AG09309 (cell line): Measurements from ENCODE around the gene DHRSX.

ENCODE experiments used
- DNase-seq: peaks from one replicate; pipeline ENCODE4 v3.0.0-alpha.2; 2010; ENCODE audit warnings: low read depth
- H3K4me3 ChIP-seq: 2 replicates; pipeline ENCODE4 v1.5.1; 2011; ENCODE audit warnings: mild to moderate bottlenecking, low read depth, low read length, moderate library complexity; ENCODE audit not compliant: control insufficient read depth
- TF ChIP-seq, protein P1 (sequence below): IDR thresholded peaks from 2 replicates; pipeline ENCODE4 v1.5.1; 2011; ENCODE audit warnings: mild to moderate bottlenecking, low read depth, low read length, inconsistent platforms; ENCODE audit not compliant: insufficient read depth, control insufficient read depth; ENCODE audit errors: missing control alignments

Gene DHRSX

DNA sequence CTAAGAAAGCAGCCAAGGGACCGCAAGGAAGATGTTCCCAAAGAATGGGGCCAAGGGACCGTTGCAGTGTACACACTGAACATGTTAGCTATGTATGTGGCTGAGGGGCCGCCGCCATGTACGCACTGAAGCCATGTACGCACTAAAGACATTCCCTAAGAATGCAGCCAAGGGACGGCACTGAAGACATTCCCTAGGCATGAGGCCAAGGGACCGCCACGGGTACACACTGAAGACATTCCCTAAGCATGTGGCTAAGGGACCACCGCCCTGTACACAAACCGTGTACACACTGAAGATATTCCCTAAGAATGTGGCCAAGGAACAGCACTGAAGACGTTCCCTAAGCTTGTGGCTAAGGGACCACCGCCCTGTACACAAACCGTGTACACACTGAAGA, 54.0 kb downstream of the DHRSX start:
- DNase-seq: no peak
- H3K4me3 ChIP-seq: no peak overlapping the region
- TF ChIP-seq, protein P1, sequence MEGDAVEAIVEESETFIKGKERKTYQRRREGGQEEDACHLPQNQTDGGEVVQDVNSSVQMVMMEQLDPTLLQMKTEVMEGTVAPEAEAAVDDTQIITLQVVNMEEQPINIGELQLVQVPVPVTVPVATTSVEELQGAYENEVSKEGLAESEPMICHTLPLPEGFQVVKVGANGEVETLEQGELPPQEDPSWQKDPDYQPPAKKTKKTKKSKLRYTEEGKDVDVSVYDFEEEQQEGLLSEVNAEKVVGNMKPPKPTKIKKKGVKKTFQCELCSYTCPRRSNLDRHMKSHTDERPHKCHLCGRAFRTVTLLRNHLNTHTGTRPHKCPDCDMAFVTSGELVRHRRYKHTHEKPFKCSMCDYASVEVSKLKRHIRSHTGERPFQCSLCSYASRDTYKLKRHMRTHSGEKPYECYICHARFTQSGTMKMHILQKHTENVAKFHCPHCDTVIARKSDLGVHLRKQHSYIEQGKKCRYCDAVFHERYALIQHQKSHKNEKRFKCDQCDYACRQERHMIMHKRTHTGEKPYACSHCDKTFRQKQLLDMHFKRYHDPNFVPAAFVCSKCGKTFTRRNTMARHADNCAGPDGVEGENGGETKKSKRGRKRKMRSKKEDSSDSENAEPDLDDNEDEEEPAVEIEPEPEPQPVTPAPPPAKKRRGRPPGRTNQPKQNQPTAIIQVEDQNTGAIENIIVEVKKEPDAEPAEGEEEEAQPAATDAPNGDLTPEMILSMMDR: no peak

DNA sequence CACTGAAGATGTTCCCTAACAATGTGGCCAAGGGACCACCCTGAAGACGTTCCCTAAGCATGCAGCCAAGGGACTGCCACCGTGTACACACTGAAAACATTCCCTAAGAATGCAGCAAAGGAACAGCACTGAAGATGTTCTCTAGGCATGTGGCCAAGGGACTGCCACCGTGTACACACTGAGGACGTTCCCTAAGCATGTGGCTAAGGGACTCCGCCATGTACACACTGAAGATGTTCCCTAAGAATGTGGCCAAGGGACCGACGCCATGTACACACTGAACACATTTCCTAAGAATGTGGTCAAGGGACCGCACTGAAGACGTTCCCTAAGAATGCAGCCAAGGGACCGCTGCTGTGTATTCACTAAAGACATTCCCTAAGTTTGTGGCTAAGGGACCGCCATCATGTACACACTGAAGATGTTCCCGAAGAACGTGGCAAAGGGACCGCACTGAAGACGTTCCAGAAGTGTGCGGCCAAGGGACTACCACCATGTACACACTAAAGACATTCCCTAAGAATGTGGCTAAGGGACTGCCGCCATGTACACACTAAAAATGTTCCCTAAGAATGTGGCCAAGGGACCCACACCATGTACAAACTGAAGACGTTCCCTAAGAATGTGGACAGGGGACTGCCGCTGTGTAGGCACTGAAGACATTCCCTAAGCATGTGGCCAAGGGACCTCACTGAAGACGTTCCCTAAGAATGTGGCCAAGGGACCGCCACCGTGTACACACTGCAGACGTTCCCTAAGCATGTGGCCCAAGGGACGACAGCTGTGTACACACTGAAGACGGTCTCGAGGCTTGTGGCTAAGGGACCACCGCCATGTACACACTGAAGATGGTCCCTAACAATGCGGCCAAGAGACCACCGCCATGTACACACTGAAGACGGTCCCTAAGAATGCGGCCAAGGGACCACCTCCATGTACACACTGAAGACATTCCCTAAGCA, 54.8 kb downstream of the DHRSX start:
- no peak for DNase-seq
- TF ChIP-seq, protein P1: no peak
- no peak overlapping the region for H3K4me3 ChIP-seq

DNA sequence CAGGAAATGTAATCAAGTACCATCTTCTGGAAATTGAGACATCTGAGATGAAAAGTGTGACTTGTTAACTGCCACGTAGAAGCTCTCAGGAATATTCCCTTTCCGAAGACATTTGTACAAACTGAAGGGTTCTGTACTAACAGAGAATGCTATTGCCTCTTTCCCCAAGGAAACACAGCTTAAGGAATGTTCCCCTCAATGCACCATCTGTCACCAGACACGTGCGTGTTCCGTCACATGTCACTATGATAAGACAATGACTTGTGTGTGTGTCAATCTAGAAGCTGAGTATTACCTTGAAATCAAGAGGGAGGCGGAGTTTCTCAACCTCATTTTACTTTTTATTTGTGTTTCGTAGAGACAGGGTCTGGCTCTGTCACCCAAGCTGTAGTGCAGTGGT, 58.1 kb downstream of the DHRSX start:
- TF ChIP-seq, protein P1: no peak
- no peak for DNase-seq
- H3K4me3 ChIP-seq: no peak overlapping the region

DNA sequence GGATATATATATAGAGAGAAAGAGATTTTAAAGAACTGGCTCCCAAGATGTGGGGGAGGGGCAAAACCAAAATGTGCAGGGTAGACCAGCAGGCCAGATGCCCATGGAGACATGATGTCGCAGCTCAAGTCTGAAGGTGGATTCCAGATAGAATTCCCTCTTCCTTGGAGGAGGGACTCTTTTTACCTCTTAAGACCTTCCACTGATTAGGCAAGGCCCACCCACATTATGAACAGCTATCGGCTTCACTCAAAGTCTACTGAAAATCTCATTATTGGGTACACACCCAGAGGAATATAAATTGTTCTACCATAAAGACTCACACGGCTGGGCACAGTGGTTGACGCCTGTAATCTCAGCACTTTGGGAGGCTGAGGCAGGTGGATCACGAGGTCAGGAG, 59.3 kb downstream of the DHRSX start:
- no peak overlapping the region for H3K4me3 ChIP-seq
- DNase-seq: no peak
- TF ChIP-seq, protein P1: no peak

DNA sequence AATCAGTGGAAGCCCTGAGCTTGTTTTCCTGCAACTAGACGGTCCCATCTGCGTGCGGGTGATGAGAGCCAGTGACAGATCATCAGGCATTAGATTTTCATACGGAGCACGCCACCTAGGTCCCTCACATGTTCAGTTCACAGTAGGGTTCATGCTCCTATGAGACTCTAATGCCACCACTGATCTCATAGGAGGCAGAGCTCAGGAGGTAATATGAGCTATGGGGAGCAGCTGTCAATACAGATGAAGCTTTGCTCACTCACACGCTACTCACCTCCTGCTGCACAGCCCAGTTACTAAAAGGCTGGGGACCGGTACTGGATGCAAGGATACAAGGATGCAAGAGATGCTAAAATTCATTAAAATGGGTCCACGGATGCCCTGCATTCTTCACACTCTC, 61.2 kb downstream of the DHRSX start:
- DNase-seq: no peak
- H3K4me3 ChIP-seq: no peak overlapping the region
- TF ChIP-seq, protein P1: no peak

DNA sequence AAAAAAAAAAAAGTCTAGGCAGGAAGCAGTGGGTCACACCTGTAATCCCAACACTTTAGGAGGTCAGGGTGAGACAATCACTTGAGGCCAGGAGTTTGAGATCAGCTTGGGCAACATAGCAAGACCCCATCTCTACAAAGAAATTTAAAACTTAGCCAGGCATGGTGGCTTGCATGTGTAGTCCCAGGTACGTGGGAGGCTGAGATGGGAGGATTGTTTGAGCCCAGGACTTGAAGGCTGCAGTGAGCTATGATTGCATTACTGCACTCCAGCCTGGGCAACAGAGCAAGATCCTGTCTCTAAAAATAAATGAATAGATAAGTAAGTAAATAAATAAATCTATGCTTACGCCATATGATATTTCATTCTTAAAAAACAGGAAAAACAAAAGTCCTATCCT, 65.3 kb downstream of the DHRSX start:
- TF ChIP-seq, protein P1: no peak
- DNase-seq: no peak
- H3K4me3 ChIP-seq: no peak overlapping the region
